GM18498 (cell line): Measurements from ENCODE around the gene PDZD7.

Experiments used
- ATAC-seq: cut with Tn5 transposase; IDR thresholded peaks from one replicate; pipeline ENCODE4 v1.9.1; 2021; ENCODE audit warnings: mild to moderate bottlenecking, moderate library complexity; ENCODE audit not compliant: unreplicated experiment

Gene PDZD7

DNA sequence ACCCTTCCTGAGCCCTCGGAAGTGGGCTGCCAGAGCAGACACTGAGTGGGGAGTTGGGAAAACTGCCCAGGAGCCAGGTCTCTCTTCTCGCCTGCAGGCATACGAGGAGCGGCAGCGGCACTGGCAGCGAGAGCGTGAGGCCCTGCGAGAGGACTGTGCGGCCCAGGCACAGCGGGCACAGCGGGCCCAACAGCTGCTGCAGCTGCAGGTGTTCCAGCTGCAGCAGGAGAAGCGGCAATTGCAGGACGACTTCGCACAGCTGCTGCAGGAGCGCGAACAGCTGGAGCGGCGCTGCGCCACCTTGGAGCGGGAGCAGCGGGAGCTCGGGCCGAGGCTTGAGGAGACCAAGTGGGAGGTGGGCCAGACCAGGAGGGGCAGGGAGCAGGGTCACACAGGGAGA lies 25.6 kb downstream of the PDZD7 start:
- no peak for ATAC-seq

GRCh38 chr10:101003639-101004206 lies 27.2 kb downstream of the PDZD7 start:
- no peak for ATAC-seq

DNA sequence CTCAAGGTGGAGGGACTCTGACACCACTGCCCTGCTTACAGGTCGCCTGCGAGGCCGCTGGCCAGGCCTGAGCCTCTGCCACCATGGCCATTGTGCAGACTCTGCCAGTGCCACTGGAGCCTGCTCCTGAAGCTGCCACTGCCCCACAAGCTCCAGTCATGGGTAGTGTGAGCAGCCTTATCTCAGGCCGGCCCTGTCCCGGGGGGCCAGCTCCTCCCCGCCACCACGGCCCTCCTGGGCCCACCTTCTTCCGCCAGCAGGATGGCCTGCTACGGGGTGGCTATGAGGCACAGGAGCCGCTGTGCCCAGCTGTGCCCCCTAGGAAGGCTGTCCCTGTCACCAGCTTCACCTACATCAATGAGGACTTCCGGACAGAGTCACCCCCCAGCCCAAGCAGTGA lies 28.5 kb downstream of the PDZD7 start:
- no peak for ATAC-seq

DNA sequence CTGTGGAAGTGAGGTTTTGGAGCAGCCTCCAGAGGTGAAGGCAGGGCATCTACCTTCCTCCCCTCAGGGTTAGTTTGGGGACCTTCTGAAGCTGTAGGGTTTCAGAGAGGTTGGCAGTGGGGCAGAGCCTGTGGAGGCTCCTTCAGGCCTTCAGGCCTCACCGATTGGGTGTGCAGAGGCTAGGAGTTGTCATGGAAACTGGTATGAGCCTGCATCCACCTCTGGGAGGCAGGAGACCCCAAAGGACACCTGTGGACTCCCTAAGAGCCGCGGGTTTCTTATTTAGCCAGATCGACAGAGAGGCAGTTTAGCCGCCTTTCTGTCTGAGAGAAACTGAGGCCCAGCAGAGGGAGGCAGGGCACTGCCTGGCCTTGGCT lies 29.3 kb downstream of the PDZD7 start:
- ATAC-seq, result no peak

- no peak for ATAC-seq
Observed at GRCh38 chr10:101000915-101001658, 29.8 kb downstream of the PDZD7 start.

GRCh38 chr10:101000127-101000914 lies 30.6 kb downstream of the PDZD7 start:
- ATAC-seq, result no peak

GRCh38 chr10:100999742-101000126 lies 31.2 kb downstream of the PDZD7 start, which contains the start of gene LZTS2:
Gene LZTS2 (plus strand): TSS chr10:100999808. CDS start chr10:101002539, 2,731 bp downstream.
- ATAC-seq, result no peak

DNA sequence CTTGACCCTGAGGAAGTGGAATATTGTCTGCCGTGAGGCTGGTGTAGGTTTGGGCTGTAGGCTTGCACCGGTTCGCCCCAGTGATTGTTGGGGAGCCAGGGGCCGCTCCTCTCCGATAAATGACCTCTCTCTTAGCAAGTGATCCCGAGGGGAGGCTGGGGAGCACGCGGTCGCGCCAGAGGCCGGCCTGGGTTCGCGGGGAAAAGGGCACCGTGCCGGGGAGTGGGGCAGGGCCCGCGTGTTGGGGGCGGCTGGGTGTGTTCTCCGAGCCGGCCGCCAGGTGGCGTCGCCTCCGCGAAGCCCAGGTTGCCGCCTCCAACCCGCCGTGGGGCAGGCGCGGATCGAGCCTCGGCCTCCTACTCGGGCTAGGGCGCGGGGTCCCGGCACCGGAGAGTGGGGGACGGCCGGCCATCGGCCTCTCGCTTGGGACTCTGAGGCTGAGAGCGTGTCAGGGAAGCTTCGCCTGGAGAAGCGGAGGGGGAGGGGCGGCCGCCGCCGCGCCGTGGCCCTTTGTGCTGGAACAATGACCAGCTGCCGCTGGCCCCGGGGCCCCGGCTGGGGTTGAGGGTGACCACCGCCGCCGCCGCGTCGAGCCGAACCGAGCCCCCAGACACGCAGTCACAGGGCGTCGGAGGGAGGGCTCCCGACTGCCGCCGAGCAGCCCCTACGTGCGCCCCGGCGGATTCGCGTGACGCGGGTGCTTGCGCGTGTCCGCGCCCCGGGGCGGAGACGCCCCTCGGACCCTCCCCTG lies 31.8 kb downstream of the PDZD7 start:
- ATAC-seq, result peak; percentile 58

DNA sequence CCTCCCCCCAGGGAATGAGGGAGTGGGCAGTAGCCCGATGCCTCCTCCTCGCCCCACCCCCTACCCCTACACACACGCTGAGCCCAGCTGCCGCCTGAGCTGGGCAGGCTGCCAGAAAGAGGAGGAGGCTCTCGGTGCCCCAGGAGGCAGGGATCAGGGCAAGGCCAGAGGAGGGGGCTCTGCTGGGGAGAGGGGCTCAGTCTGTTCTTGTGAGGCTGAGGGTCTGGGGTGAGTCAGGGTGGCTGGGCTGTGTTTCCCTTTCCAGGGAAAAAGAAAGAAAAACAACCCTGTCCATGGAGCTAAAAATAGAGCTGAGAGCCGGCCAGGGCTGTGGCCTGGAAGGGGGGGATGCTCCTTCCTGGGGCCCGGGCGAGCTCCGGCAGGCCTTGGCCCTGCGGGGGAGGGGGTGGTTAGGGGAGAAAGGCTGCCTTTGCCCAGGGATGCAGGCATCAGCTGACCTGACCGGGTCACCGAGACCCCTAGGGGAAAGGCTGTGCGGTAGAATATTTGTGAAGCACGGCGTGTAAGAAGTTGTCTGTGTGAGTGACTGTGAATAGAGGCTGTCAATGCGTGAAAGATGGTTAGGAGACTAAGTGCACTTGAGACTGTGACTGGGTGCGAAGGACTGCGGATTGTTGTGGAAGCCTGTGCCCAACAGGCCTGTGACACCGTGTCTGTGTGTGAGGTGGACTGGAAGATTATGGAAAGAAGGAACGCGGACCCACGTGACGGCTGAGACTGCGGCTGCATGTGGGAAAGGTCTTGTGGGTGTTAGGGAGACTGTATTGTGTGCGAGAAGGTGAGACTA lies 32.5 kb downstream of the PDZD7 start:
- peak; percentile 35 for ATAC-seq

DNA sequence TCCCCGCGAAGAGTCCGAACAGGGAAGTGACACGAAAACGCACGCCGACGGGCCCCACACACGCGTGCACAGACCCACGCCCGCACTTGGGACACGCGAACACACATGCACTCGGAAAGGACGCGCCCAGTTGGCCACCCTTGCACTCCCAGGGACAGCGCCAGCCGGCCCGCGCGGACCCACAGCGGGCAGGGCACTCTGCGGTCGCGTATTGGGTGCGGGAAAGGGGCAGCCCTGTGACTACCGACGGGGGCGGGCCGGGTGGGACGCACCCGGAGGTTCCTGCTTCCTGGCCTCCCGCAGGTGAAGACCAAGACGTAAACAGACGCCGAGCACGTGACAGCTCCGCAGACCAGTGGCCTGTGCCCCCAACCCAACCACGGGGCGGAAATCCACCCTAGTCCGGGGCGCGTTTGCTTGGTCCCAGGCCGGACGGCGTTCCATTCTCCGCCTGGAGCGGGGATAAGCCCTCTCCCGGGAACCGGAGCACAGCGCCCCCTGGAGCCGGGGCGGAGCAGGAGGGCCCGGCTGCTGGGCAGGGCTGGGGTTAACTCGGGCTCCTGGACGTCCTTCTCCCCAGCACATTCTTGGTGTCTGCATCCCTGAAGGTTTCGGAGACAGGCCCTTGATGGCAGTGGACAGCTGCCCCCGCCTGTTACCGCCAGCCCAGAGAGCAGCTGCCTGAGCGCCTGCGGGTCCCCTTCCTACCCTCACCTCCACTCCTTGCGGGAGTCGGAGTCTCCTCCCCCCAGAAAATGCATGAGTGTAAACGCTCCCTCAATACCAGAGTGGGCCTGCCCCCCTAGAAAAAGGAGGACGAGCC lies 33.4 kb downstream of the PDZD7 start:
- peak; percentile 38 for ATAC-seq

DNA sequence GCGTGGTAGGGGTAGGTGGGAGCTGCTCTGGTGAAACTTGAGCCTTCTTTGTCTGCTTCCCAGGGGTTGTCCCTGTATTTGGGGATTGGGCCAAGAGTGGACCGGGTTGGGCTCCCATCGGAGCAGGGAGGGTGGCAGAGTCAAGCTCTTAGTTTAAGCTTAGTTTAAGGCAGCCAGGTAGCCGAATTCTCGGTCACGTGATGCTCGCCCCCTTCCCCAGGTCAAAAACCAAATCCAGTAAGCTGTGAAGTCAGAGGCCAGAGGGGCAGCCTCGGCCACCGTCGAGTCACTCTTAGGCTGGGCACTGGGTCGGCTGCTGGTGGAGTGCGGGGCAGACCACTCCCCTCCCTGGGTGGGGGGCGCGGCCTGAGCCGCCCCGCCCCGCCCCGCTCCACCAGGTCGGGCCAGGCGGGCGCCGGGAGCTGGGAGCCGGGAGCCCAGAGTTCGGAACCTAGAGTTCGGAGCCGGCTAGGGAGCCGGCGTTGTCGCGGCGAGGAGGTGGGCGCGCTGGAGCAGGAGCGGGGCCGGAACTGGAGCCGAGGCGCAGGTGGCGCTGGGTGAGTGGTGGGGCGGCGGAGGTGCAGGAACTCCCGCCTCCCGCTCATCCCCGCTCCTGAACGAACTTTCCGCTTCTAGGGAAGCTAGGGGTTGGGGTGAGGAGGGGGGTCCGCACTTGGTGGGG lies 34.1 kb downstream of the PDZD7 start:
- peak; percentile 28 for ATAC-seq

DNA sequence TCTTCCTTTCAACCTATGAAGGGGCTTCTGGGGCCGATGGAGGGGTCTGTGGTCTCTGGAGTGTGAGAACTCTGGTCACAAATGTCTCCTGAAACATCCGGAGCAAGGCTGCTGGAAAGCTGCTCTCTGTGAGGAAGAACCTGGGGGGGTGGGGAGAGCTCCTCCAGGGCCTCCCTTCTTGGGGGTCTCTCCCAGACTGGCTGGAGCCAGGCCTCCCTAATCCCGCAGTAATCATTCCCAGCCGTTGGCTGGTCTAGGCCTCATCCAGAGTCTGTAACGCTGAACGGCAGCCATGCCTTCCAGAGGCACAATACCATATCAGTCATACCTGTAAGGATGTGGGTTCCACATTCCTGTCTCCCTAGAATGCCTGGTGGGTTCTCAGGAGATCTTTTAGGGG lies 35.7 kb downstream of the PDZD7 start:
- ATAC-seq, result no peak

DNA sequence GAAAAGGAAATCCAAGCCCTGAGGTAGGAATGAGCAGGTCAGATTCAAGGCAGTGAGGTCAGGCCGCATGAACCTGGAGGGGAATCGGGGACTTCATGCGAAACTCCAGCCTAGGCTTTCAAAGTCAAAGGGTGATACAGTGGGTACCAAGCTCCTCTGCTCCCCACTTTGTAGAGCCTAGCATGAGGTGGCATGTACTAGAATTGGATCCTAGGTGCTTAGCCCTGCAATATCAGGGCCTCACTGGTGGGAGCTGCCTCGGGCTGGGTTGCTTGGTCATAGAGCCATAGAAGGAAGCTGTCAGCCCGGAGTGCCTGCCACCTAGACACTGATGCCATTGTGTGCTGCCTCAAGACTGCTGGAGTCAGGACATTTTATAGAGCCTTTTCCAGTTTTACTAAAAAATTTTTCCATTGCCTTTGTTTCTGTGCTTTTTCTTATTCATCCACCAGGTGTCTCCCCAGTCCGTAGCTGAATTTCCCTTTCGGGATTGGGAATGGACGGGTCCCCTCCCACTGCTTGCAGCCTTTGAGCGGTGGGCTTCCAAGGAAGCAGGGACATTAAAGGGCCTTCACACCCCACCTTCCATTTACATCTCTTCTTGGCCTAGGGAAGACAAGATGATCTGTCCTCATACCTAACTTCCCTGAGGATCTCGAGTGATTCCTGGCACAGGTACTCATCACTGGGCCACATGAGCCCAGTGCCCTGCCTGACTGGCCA lies 36.8 kb downstream of the PDZD7 start:
- ATAC-seq, result no peak

- ATAC-seq, result no peak
Observed at GRCh38 chr10:100989088-100989487, 41.8 kb downstream of the PDZD7 start.

DNA sequence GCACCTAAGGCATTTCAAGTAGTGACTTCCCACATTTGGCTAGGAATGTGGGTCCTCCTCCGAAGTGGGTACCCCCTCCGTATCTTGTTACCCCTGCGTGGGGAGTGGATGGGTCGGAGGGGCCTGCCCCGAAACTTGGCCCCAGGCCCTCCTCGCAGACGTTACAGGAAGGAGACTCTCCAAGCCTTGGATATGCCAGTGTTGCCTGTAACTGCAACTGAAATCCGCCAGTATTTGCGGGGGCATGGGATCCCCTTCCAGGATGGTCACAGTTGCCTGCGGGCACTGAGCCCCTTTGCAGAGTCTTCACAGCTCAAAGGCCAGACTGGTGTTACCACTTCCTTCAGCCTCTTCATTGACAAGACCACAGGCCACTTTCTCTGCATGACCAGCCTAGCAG lies 42.8 kb downstream of the PDZD7 start:
- no peak for ATAC-seq

GRCh38 chr10:100987685-100988049 lies 43.3 kb downstream of the PDZD7 start:
- no peak for ATAC-seq

DNA sequence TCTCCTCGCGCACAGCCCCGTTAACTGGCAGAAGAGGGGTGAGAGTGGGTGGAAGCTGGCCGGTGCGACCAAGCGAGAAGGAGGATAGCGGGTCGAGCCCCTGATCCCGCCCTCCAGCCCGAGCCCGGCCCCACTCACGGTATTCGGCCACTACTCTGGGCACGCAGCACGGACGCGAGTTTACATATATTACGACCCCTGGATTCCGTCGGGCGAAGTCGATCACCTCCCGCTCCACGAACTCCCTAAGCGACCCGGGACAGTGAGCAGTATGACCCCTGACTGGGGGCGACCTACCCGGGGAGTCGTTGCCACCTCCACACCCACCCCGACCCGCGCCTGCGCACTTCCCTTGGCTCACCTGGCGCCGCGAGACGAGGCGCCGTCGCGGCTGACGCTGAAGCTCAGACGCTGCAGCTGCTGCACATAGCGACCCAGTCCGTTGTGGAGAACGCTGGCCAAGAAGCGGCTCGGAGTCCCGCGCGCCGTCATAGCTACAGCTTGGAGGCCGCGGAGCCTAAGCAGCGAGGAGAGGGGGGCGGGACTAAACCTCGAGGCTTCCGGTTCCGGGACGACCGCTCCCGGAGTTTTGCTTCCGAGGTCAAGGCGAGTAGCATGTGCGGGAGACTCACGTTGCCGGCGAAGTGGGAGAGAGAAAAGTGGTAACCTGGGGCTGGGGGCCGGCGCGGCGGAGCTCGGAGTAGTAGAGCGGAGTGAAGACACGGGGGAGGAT lies 43.8 kb downstream of the PDZD7 start, which contains the start of the genes MRPL43 and TWNK:
TSS of gene MRPL43 (minus strand) at position 546 of the 733 bp plus-strand sequence. CDS start at position 492, 54 bp downstream.
TSS of gene TWNK (plus strand) at position 592 of the 733 bp plus-strand sequence. CDS start 668 bp downstream, outside the sequence.
- ATAC-seq, result peak; percentile 87

- ATAC-seq, result no peak
Observed at GRCh38 chr10:100986623-100986951, 44.3 kb downstream of the PDZD7 start.
